SU-DHL-6 (cell line): Measurements from ENCODE around the gene NDUFS7.
"Not testable (repeated sequence)": the region's sequence is repeated elsewhere in the genome, so short reads cannot be mapped to it uniquely, and the experiment has no call there.

ENCODE experiments used
- H2AFZ ChIP-seq: fragments of 200-600 bp; sonication (generic); 2 replicates; pipeline ENCODE4 v1.6.1; 2014; ENCODE audit warnings: low read depth, mild to moderate bottlenecking, moderate library complexity, mixed read lengths, antibody characterized with exemption, low read length; ENCODE audit not compliant: severe bottlenecking
- H3F3A ChIP-seq: fragments of 200-600 bp; shearing (Covaris generic); 2 replicates; pipeline ENCODE4 v1.6.0; 2016; ENCODE audit warnings: antibody characterized with exemption, mild to moderate bottlenecking; ENCODE audit not compliant: insufficient read depth
- H3K27ac ChIP-seq: fragments of 200-600 bp; sonication (generic); 2 replicates; pipeline ENCODE4 v1.5.1; 2016; ENCODE audit warnings: low read depth, mild to moderate bottlenecking, low read length, moderate library complexity, mixed read lengths
- H3K27me3 ChIP-seq: fragments of 200-600 bp; sonication (generic), shearing (Covaris generic); 2 replicates; pipeline ENCODE4 v1.6.0; 2014; ENCODE audit warnings: mild to moderate bottlenecking, low read length
- H3K36me3 ChIP-seq: fragments of 200-600 bp; sonication (generic); 2 replicates; pipeline ENCODE4 v1.6.1; 2014; ENCODE audit warnings: mild to moderate bottlenecking, low read length, mixed read lengths
- H3K4me2 ChIP-seq: fragments of 300-600, 200-600 bp; shearing (Covaris generic), sonication (generic); 2 replicates; pipeline ENCODE4 v1.6.0; 2014; ENCODE audit warnings: low read length, low read depth, mild to moderate bottlenecking; ENCODE audit not compliant: poor library complexity, severe bottlenecking
- H3K4me3 ChIP-seq: fragments of 200-600 bp; sonication (generic); 2 replicates; pipeline ENCODE4 v1.5.1; 2014; ENCODE audit warnings: antibody characterized with exemption, low read length, mild to moderate bottlenecking, mixed read lengths; ENCODE audit not compliant: insufficient read depth, poor library complexity, severe bottlenecking
- H3K79me2 ChIP-seq: fragments of 200-600 bp; sonication (generic); 2 replicates; pipeline ENCODE4 v1.6.1; 2014; ENCODE audit warnings: mild to moderate bottlenecking, low read length, moderate library complexity; ENCODE audit not compliant: insufficient read depth
- H3K9ac ChIP-seq: fragments of 200-600 bp; sonication (generic); 2 replicates; pipeline ENCODE4 v1.7.0; 2014; ENCODE audit warnings: mild to moderate bottlenecking, low read length
- H3K9me2 ChIP-seq: fragments of 200-600 bp; sonication (generic); replicated peaks from 2 replicates; pipeline ENCODE4 v1.6.1; 2014; ENCODE audit warnings: low read length; ENCODE audit not compliant: insufficient read depth
- H3K9me3 ChIP-seq: fragments of 200-600 bp; sonication (generic); 2 replicates; pipeline ENCODE4 v1.6.1; 2014; ENCODE audit warnings: low read length, mixed read lengths; ENCODE audit not compliant: insufficient read depth
- H4K20me1 ChIP-seq: fragments of 200-600 bp; sonication (generic); 2 replicates; pipeline ENCODE4 v1.6.1; 2014; ENCODE audit warnings: low read depth, mild to moderate bottlenecking, antibody characterized with exemption, low read length, moderate library complexity, mixed read lengths
- CTCF ChIP-seq: fragments of 200-600 bp; sonication (generic); IDR thresholded peaks from one replicate; pipeline ENCODE4 v1.5.1; 2017; ENCODE audit warnings: antibody characterized with exemption, mild to moderate bottlenecking, low read length, moderate library complexity; ENCODE audit not compliant: insufficient read depth, poor library complexity, severe bottlenecking
- EZH2phosphoT487 ChIP-seq: fragments of 200-600 bp; sonication (generic), shearing (Covaris generic); conservative IDR thresholded peaks from 2 replicates; pipeline ENCODE4 v1.6.1; 2018; ENCODE audit warnings: mild to moderate bottlenecking, antibody characterized with exemption, low read length, moderate library complexity, mixed read lengths

Gene NDUFS7

GRCh38 chr19:1417681-1418495, 34.2 kb downstream of the NDUFS7 start:
- Histone ChIP-seq H3K36me3 (0 out of 2 replicates have a peak, but pooled peaks cover 9% of the 10 kb centered on the region), H3K9me2 (no peaks in the 10 kb centered on the region), H3K79me2 (peaks cover 62% of the 10 kb centered on the region), H3K9me3 (no peaks in the 10 kb centered on the region), H2AFZ (no peak overlapping the region), H3K27ac (no peak overlapping the region), H4K20me1 (peaks cover 24% of the 10 kb centered on the region; the same call in 1 of the 2 replicates), H3K9ac (no peak overlapping the region), H3K4me2 (no peak overlapping the region), H3K27me3 (no peaks in the 10 kb centered on the region), H3F3A (no peaks in the 10 kb centered on the region), H3K4me3 (no peak overlapping the region)
- no peak for TF ChIP-seq CTCF
- no peak for TF ChIP-seq EZH2phosphoT487

GRCh38 chr19:1418496-1418775, 34.7 kb downstream of the NDUFS7 start:
- Histone ChIP-seq H2AFZ (no peak overlapping the region), H3K9me3 (no peaks in the 10 kb centered on the region), H4K20me1 (peaks cover 22% of the 10 kb centered on the region; the same call in 1 of the 2 replicates), H3K4me3 (no peak overlapping the region), H3K27me3 (no peaks in the 10 kb centered on the region), H3K4me2 (no peak overlapping the region), H3K9me2 (no peaks in the 10 kb centered on the region), H3K79me2 (peaks cover 60% of the 10 kb centered on the region), H3K9ac (no peak overlapping the region), H3F3A (no peaks in the 10 kb centered on the region), H3K27ac (no peak overlapping the region), H3K36me3 (0 out of 2 replicates have a peak, but pooled peaks cover 8% of the 10 kb centered on the region)
- TF ChIP-seq CTCF = no peak
- no peak for TF ChIP-seq EZH2phosphoT487

DNA sequence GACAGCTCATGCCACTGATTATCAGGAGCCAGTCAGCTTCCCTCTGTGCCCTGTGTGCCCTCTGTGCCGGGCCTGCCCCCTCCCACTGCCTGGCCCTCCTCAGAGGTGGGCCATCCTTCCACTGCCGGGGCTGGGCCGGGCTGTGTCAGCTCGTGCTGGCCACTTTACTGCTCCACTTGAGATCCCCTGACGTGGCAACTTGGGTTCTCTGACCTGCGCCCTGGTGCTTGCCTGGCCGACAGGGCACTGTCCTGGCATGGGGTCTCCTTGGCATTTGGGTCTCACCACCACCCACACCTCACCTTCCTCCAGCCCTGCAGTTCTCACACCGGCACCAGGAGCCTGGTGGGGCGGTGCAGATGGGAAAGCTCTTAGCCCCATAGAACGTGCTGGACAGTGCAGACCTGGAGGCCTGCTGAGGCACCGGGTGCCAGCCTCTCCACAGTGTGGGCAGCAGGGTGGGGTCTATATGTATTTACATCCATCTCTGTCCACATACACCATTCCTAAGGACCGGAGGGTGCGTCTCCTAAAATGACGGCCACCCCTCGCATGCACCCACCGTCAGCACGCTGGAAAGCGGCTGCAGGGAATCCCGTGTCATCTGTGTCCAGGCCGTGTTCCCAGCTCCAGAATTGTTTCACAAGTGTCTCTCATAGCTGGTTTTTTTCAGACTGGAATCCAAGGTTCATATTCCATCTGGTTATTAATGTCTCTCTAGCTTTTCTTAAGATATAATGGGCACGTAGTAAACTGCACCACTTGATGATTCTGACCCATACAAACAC, 35.4 kb downstream of the NDUFS7 start:
- no peaks in the 10 kb centered on the region for H3K9me2 ChIP-seq
- peaks cover 58% of the 10 kb centered on the region for H3K79me2 ChIP-seq
- H3K4me2 ChIP-seq = no peak overlapping the region
- TF ChIP-seq CTCF (no peak), EZH2phosphoT487 (no peak)
- H3K36me3 ChIP-seq = 0 out of 2 replicates have a peak, but pooled peaks cover 6% of the 10 kb centered on the region
- H4K20me1 ChIP-seq = peaks cover 21% of the 10 kb centered on the region; the same call in 1 of the 2 replicates
- no peaks in the 10 kb centered on the region for H3K9me3 ChIP-seq
- no peak overlapping the region for H3K4me3 ChIP-seq
- H2AFZ ChIP-seq = no peak overlapping the region
- H3F3A ChIP-seq = no peaks in the 10 kb centered on the region
- H3K27ac ChIP-seq = no peak overlapping the region
- no peak overlapping the region for H3K9ac ChIP-seq
- no peaks in the 10 kb centered on the region for H3K27me3 ChIP-seq

DNA sequence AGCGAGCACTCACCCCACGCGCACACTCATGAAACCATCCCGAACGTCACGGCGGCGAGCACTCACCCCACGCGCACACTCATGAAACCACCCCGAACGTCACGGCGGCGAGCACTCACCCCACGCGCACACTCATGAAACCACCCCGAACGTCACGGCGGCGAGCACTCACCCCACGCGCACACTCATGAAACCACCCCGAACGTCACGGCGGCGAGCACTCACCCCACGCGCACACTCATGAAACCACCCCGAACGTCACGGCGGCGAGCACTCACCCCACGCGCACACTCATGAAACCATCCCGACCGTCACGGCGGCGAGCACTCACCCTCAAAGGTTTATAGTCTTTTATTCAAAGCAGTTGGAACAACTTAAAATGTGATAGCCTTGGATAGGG, 36.4 kb downstream of the NDUFS7 start:
- not testable (repeated sequence) for H2AFZ ChIP-seq, H3K4me3 ChIP-seq, H3K36me3 ChIP-seq, H3F3A ChIP-seq, H3K9me2 ChIP-seq, H3K9ac ChIP-seq, H3K27me3 ChIP-seq, H3K4me2 ChIP-seq, H3K9me3 ChIP-seq, H3K27ac ChIP-seq
- Histone ChIP-seq H3K79me2 (peaks cover 48% of the 10 kb centered on the region), H4K20me1 (peaks cover 17% of the 10 kb centered on the region; the same call in 1 of the 2 replicates)
